ENCODE results near the gene FGF6.
"Not testable (repeated sequence)": the region's sequence is repeated elsewhere in the genome, so short reads cannot be mapped to it uniquely, and the experiment has no call there.

Gene FGF6, protein sequence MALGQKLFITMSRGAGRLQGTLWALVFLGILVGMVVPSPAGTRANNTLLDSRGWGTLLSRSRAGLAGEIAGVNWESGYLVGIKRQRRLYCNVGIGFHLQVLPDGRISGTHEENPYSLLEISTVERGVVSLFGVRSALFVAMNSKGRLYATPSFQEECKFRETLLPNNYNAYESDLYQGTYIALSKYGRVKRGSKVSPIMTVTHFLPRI
- total RNA-seq: 0 reads per million in 3 experiments

DNA sequence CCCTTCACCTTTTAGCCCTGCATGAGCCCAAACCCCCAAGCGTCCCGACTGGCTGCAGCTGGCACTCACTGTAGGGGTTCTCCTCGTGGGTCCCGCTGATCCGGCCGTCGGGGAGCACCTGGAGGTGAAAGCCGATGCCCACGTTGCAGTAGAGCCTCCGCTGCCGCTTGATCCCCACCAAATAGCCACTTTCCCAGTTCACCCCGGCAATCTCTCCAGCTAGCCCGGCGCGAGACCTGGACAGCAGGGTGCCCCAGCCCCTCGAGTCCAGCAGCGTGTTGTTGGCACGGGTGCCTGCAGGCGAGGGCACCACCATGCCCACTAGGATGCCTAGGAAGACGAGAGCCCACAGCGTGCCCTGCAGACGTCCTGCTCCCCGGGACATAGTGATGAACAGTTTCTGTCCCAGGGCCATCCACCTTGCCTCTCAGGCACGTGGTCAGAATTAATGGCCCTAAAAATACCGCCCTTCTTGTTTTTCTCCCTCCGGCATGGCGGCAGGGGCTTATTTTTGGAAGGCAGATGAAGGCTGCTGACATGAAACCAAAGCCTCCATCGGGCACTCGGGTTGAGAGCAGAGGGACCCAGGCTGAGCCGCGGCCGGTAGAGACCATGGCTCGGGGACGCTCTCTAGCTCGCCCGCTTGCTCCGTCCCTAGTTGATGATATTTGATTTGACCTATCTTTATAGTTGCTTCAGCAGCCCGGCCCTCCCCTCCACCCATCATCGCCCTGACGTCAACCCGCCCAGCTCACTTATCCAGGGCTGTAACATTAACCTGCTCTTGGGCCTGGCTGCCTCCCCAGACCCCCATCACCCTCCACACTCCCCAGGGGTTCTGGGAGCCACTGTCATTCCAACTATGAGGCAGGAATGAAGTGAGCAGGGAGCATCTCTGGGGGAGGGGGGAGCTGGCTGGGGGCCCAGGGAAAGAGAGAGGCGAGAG, at the start of gene FGF6:
Gene FGF6 (minus strand): TSS at position 660 of the 946 bp plus-strand sequence. CDS start 245 bp downstream, at position 415.
- DNase-seq: no peak

DNA sequence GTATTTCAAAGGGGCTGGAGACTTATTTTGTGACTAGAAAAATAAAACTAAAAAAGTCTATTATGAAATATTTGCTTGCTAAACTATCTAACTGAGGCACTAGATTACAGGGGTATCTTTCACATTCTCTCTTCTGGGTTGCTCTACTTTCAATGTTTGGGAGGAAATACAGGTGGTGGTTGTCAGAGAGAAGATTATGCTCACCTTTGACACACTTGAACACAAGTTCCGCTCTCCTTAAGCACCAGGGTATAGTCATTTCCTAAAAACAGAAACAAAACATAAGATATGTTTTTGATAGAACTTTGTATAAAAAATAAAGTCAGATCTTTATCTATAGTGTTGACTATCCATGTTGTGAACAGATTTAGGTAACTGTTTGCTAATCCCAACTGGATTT, 45.4 kb upstream of the FGF6 start:
- no peak for DNase-seq

DNA sequence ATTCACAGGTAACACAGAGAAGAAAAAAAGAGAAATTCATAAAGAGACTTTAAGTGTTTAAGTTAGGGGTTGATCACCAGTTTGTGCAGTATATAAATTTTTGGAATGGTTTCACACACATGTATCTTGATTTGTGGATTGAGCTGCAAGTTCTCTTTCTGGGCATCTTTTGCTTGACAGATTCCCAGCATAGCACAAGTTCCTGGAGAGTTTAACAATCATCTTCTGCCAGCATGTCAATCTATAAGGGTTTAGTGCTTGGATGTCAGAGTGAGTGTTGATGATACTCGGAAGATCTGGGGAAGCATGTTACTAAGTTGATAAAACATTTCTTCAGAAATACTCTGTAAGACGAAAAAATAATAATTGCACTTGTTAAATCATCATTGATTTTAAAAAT, 43.9 kb upstream of the FGF6 start:
- DNase-seq: no peak

DNA sequence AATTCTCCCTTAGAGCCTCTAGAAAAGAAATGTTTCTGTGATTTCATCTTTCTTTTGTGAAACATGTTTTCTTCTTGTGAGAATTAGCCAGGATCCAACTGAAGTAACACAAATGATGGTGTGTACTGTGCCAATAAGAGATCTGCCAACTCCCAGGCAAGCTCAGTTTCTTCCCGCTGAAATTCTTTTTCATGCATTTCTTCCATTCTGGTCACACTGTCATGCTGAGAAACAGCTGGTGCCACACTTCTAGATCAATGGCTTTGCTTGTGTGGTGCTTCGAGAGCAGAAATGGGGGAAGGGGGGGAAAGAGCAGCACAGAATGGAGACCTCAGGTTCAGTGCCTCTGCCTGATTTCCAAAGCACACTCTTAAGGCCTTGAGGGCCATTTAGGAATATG, 41.4 kb upstream of the FGF6 start:
- no peak for DNase-seq

DNA sequence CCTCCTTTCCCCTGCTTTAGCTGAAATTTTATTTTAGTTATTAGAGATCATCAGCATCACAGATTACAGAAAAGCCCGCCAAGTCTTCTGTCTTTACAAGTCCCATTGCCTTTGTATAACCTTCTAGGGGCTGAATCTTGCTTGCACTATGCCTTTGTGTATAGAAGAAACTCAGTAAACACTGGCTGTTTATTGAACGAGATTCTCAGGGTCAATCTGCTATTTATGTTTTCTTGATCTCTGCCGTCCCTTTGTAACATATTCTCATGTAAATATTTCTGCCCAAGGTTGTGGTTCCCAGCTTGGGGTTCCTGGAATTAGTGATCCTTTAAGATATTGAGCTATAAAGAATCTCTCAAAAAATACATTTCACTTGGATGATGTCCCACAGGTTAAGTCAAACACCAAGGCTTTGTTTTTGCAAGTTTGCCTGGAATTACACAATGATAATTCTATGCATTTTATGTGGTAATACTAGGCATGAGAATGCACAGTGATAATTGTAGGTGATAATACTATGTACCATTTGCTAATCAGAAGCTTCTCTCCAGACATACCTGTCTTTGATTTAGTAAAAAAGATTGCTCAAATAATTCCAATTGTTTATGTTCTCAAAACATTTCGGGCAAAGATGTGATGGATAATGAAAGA, 40.6 kb upstream of the FGF6 start:
- no peak for DNase-seq

DNA sequence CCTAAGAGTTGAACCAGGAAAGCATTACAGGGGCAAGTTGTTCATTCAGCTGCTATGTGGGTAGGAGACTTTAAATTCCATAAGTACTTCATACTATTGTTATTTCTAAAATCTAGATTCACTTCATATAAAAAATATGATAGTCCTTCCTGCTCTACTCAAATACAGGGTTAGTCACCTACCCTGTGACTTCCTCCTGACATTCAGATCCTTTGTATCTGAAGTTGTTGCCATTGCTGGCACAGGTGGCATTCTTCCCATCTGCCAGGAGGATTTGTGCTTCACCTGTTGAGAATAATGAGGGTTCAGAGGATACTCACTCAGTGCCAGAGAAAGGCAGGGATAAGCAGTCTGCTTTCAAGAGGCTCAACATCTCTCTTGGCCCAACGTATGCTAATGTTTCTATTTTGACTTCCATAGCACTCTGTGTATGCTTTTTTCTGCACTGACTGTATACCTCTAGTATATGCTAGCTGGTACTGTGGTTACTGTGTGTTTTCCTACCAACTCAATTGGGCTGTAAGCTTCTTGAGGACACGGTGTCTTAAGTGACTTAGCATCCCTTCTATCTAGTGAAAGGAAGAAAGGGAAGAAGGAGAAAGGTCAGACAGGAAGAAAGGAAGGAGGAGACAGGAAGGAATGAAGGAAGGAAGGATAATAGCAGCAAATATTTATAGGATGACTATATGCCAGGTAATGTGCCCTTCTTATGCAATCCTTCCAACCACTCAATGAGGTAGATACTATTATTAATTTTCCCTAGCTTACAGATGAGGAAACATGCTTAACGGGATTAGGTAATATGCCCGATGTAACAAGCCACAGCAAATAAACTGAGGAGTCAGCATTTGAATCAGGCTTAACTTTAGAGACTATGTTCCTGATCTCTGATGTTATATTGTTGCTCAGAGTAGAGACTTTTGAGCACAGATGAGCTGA, 38.5 kb upstream of the FGF6 start:
- no peak for DNase-seq

DNA sequence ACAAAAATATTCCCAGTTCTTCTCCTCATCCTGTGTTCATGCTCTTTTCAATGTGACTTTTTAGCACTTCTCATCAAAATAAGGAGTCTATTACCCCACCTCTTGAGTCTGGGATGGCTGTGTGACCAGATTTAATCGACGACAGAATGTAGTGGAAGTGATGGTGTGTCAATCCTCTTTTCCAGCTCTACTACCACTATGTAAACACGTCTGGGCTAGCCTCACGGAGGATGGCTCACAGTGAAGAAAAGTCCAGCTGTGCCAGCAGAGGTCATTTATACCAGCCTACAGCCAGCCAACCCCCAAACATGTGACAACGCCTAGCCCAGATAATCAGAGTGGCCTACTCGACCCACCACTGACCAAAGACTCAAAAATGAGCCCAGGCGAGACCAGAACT, 37.3 kb upstream of the FGF6 start:
- DNase-seq: no peak

DNA sequence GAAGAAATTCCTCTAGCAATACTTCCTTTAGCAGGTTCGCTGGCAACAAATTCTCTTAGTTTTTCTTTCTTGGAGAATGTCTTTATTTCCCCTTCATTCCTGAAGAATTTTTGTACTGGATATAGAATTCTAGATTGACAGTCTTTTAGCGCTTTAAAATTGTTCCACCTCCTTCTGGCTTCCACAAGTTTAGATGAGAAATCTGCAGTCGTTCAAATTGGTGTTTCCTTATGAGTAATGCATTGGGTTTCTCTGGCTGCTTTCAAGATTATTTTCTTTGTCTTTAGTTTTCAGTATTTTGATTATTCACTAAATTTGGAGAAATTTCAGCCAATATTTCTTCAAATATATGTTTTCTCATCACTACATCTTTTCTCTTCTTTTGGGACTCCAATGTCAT, 33.3 kb upstream of the FGF6 start:
- DNase-seq: no peak

DNA sequence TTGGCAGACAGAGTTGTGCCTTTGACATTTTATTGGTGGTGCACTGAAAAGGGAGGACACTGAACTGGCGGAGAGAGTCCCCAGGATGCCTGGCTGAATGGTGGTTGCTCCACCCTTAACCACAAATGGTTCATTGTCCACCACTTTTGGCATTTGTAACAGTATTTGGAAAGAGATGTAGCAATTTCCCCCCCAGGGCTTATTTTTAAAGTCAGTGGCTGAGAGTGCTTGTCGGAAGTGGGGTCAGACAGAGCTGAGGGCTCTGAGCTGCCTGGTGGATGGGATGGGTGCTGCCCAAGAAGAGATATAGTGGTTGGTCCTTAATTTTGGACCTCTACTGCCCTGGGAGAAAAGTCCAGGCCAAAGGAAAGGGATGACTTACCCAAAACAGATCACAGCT, 31.5 kb upstream of the FGF6 start:
- DNase-seq: no peak

DNA sequence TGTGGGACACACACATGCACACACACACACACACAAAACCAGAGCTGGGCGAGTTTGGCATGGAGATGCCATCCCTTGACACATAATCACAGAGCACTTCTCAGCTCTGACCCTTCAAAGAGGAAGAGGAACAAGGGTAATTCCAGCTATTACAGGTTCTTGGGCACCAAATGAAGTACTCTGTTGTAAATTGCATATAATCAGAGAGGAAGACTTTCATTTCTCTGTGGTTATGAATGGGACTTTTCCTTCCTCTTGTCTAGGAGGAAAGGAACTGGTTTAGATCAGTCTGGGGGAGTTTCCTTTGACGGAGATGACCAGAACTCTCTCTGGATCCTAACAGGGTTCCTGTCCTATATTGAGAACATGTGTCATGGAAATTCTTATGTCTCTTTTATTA, 26.4 kb upstream of the FGF6 start:
- no peak for DNase-seq

DNA sequence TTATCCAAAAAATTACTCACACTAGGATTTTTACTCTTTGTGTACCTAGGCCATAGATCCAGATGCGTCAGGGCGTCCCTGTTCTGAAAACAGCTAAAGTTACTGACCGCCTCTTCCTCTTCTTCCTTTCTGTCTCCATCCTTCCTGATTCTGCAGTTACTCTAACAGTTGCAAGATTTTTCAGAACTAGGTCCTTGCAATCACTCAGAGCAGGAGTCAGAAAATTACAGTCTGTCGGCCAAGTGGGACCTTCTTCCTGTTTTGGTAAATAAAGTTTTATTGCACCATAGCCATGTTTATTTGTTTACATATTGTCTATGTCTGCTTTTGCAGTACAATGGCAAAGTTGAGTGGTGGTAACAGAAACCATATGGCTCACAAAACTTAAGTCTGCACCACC, 25.6 kb upstream of the FGF6 start:
- no peak for DNase-seq

DNA sequence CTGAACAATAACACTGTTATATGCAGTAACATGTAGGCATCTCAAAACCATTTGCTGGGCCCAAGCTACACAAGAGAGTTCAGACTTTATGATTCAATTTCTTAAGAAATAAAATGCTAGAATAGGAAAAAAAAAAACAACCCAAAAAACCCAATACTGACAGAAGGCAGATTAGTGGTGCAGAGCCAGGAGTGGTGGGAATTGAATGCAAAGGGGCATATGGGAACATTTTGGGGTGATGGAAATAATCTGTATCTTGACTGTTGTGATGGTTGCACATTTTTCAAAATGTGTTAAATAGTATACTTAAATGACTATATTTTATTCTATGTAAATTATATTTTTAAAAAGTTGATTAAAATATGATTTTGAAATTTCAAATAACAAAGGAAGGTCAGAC, 23.4 kb upstream of the FGF6 start:
- DNase-seq: no peak

DNA sequence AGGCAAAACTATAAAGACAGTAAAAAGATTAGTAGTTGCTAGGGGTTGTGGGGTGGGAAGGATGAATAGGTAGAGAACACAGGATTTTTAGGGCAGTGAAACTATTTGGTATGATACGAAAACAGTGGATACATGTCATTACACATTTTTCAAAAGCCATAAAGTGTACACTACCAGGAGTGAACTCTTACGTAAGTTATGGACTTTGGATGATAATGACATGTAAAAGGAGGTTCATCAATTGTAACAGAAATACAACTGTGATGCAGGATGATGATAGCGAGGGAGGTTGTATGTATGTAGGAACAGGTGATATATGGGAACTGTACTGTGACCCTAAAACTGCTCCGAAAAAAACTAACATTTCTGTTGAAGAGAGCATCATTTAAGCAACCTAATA, 15.1 kb upstream of the FGF6 start:
- no peak for DNase-seq

DNA sequence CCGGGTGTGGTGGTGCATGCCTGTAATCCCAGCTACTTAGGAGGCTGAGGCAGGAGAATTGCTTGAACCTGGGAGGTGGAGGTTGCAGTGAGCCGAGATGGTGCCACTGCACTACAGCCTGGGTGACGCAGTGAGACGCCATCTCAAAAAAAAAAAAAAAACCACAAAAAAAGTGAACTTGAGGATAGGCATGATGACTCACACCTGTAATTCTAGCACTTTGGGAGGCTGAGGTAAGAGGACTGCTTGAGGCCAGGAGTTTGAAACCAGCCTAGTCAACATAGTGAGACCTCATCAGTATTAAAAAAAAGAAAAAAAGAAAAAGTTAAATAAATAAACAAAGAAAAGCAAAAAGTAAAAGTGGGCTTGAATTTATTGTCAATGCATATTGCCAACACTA, 10.2 kb upstream of the FGF6 start:
- DNase-seq: not testable (repeated sequence)

DNA sequence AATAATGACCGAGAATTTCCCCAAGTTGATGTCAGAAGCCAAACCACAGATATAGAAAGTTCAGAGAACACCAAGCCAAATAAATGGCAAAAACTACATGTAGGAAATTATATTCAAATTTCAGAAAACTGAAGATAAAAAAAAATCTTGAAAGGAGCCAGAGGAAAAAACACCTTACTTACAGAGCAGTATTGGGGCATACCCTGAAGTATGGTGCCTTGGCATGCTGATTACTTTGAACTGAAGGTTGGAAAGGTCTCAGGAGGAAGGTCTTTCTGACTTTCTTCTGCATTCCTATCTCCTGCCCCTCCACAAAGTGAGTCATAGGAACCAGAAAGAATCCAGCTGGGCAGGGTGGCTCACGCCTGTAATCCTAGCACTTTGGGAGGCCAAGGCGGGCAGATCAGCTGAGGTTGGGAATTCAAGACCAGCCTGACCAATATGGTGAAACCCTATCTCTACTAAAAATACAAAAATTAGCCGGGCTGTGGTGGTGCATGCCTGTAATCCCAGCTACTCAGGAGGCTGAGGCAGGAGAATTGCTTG, 8.8 kb upstream of the FGF6 start:
- no peak for DNase-seq

DNA sequence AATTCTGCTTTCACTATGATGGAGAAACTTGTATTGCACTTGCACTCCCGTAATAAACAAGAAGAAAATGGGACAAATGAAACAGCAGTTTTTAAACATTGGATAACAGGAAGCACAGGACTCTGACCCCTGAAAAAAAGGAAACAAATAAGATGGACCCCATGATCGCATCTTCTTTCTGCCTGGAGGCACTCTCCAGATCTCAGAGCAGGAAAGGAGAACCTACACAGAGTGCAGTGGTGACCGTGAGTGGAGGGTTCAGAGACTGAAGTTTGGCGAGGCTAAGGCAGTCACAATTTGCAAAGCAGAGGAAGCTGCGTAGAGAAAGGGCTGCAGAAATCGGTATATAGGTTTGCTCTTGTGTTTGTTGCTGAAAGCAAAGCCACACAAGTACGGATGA, 6.1 kb upstream of the FGF6 start:
- no peak for DNase-seq

DNA sequence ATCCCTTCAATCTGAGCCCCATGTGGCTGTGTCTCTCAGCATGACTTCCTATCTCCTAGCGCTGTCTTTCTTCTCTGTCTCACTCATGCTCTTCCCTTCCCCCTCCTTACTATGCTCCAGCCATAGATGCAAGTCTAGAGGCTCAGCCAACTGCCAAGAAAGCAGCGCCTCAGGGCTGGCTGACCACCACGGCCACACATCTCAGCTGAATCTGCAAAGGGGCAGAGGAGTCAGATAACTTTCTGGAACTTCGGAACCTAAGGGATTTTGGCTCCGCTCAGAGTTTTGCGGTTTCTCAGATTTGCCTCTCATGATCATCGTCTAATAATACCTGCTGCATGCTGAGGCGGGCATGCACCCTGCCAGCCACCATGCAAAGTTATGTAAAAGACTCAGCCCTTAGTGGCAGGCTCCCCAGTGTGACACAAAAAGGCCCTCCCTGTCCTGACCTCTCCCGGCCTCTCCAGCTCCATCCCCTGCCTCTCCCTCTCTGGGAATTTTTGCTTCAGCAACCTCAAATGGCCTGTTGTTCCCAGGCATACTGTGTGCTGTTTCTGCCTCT, 5.0 kb upstream of the FGF6 start:
- DNase-seq: no peak

DNA sequence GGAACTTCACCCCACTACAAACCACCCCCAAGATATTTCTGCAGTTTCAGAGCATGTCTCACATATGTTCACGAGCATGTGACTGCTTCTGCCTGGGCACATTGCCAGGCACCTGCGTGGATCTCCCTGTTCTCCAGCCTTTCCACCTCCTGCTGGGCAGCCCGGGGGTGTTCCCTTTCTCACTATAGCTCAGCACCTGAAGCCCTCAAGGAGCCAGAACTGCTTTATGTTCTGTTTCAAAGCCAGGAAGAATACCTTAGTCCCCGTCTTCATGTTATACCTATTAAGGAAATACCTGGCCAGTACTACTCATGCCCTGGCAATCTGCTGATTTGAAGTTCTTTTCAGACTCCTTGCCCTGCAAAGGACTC, 4.2 kb upstream of the FGF6 start:
- no peak for DNase-seq

DNA sequence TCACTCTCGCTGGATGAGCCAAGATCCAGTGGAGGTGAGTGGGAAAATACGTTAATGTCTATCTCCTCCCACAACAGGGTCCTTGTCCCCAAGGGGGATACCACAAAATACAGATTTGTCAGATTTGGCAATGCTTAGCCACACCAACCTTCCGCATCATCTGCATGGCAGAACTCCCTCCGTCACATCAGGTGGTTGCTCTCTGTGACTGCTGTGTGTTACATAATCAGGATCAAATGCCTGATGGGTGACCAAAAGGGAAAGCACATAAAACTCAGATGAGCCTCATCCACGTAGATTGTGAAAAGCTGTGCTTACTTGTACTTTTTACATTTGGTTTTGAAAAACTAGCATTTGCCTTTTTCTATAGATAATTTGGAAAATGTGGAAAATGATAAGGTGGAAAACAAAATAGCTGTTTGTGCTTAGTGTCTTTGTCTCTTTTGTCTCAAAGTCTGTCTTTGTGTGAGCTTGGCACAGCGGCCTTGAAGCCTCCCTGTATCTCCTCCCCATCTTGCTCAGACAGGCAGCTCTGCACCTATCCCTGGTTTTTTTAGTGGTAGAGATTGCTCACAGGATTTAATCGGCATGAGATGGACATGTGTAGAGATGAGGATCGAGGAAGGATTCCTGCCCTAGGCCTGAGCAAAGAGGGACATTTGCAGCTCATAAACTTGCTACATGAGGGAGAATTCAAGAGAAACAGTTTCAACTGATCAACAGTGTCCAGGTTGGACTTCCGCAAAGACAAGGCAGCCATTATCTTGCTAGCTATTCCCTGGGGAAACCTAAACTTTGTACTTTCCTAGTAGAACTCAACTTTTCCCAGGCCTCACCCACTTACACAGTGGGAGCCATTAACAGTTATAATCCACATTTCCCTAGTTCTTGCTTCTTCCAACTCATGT, 3.6 kb upstream of the FGF6 start:
- no peak for DNase-seq

DNA sequence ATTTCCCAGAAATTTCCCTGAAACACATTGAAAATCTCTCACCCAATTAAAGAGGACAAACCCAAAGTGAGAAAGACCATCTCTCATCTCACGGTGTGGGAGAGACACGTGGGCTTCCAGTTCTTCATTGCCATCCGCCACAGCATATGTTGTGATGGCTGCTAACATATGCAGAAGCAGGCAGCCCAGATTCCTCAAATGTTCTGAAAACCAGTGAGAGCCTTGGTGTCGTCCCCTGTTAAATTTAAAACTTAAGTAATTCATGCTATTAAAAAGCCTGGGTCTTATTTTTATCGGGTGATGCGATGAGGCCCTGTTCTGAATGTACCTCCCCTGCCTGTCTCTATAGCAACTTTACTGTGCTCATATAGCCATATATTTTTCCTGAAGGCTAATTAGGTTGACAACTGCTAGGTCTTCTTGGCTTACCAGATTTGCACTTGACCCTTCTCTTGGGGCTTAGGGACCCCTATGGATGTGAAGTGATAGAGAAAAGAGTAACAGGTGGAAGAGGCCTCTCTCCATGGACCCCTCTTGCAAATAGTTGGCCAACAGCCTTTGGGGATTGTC, 2.8 kb upstream of the FGF6 start:
- no peak for DNase-seq

DNA sequence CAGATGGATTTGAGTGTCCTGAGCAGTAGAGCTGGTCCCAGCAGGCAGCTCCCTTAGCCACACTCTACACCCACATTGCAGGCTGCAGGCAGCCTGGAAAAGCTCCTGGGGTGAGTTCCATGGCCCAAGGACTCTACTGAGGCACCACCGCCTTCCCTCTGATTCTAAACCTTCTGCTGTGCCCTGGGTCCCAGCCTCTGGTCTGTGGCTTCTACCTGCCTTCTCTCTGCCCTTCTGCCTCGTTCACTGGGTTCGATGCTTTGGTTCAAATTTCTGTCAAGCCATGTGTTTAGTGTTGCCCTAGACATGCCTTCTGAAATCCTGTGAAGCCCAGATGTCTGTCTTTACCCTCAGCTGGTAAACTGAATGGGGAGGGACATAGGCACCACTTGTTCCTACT, 1.5 kb upstream of the FGF6 start:
- no peak for DNase-seq

All from central memory CD4-positive, alpha-beta T cell (primary cell).